Pancreas (tissue), 10 donors: ENCODE results near the gene CEACAM1. TPM values are rescaled to one million over a fixed set of nuclear protein-coding genes. Genes with fewer than 3 reads are reported as not detected.

Experiments used
- ATAC-seq, 4 donors: fragments of 200-7000 bp; cut with Tn5 transposase; one replicate each; pipeline versions ENCODE4 v1.8.0 to v1.9.1; 2020; ENCODE audit warnings: mild to moderate bottlenecking in 4 of 4, moderate library complexity in 4 of 4
- DNase-seq, 6 donors: peaks; one replicate each; pipeline ENCODE4 v3.0.0-alpha.2; 2020
- FAIRE-seq: peaks from 2 replicates; lab custom pipeline; 2012; peaks lifted over from hg19 to GRCh38; lab: Jason Lieb, UNC
- H3K27ac ChIP-seq, 4 donors: fragments of 200-600 bp; sonication (generic); 1 replicate in 3 of 4; 2 replicates in 1 of 4; pipeline versions ENCODE4 v1.5.0 to v1.8.0; 2020
- H3K27me3 ChIP-seq, 4 donors: fragments of 200-600 bp; one replicate each; pipeline ENCODE4 v1.8.0; 2021
- H3K36me3 ChIP-seq, 3 donors: fragments of 200-600 bp; sonication (generic) in 1 of 3; one replicate each; pipeline versions ENCODE4 v1.5.0 to v1.8.0; 2020 to 2021
- H3K4me1 ChIP-seq, 3 donors: fragments of 200-600 bp; one replicate each; pipeline ENCODE4 v1.8.0; 2021
- H3K4me3 ChIP-seq, 4 donors: fragments of 200-600 bp; sonication (generic) in 2 of 4; one replicate each; pipeline versions ENCODE4 v1.5.0 to v1.8.0; 2020 to 2021
- H3K9me3 ChIP-seq, 4 donors: fragments of 200-600 bp; one replicate each; pipeline ENCODE4 v1.8.0; 2021
- WGBS, 2 donors: extraction: QIAGEN DNeasy Blood & Tissue Kit; methylation state at CpG; one replicate each; pipeline ENCODE4 v1.1.7; 2013; 5-methylcytosine and 5-hydroxymethylcytosine counted together
- intact Hi-C, 3 donors: fragments of 100-400 bp; cut with DNase I; formaldehyde crosslinking; loops; one replicate each; pipeline versions ENCODE4 v1.11.1 to v1.14.2; 2022
- polyA plus RNA-seq, 2 donors: library from polyadenylated mRNA; stranded (reverse); fragments of 200-250 nt; gene quantifications; one replicate each; pipeline ENCODE4 v1.2.3, GENCODE V29; 2013
- total RNA-seq, 6 donors: library from RNA; stranded (reverse); fragmentation: NEBNext Ultra II Directional in 4 of 6; extraction: Animal tissue kit (Norgen Biotek cat#: 25700) in 4 of 6; gene quantifications; one replicate each; pipeline versions ENCODE4 v1.2.1 to v1.2.4, GENCODE V29; 2021 to 2023
- TF ChIP-seq, protein P1 (sequence below), 4 donors: fragments of 200-600 bp; sonication (generic) in 3 of 4; IDR thresholded peaks; one replicate each; pipeline versions ENCODE4 v1.5.0 to v1.8.0; 2021; ENCODE audit warnings: antibody characterized with exemption in 4 of 4
- donor health status: healthy with polysubstance abuse.
- donor health status: DM: no; HTN: no; CAD: no; lungs with moderate emphysema.
- donor health status: DM: no; HTN: no; CAD: no.
- donor health status: control.
- donor health status: control.
- donor health status: Bipolar disorder and iron deficiency.
- donor health status: DM: yes; HTN: yes; CAD: no.
- donor health status: DM: no; HTN: no; CAD: no.
- donor health status: DM: no; HTN: no; CAD: no.
- donor health status: DM: yes; HTN: yes; CAD: no.

CEACAM1 gene
- total and polyA plus RNA-seq, 8 donors = 1.3 to 7.2 (median 1.9) TPM

GRCh38 chr19:42512743-42513304 is 15.5 kb downstream of the CEACAM1 start:
- no peaks in the 10 kb centered on the region for H3K36me3 ChIP-seq
- H3K4me3 ChIP-seq = no peak overlapping the region
- ATAC-seq (no peak), FAIRE-seq (no peak), DNase-seq (no peak)
- H3K27me3 ChIP-seq = no peaks in the 10 kb centered on the region
- no peaks in the 10 kb centered on the region for H3K4me1 ChIP-seq
- WGBS, 2 donors = 82 to 87% methylated on average over 10 of the region's 10 CpGs
- no peak overlapping the region for H3K27ac ChIP-seq
- TF ChIP-seq, protein P1, sequence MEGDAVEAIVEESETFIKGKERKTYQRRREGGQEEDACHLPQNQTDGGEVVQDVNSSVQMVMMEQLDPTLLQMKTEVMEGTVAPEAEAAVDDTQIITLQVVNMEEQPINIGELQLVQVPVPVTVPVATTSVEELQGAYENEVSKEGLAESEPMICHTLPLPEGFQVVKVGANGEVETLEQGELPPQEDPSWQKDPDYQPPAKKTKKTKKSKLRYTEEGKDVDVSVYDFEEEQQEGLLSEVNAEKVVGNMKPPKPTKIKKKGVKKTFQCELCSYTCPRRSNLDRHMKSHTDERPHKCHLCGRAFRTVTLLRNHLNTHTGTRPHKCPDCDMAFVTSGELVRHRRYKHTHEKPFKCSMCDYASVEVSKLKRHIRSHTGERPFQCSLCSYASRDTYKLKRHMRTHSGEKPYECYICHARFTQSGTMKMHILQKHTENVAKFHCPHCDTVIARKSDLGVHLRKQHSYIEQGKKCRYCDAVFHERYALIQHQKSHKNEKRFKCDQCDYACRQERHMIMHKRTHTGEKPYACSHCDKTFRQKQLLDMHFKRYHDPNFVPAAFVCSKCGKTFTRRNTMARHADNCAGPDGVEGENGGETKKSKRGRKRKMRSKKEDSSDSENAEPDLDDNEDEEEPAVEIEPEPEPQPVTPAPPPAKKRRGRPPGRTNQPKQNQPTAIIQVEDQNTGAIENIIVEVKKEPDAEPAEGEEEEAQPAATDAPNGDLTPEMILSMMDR (IDR thresholded peaks at IDR 0.05) = no peak
- intact Hi-C loops = no loop called here
- no peaks in the 10 kb centered on the region for H3K9me3 ChIP-seq

DNA sequence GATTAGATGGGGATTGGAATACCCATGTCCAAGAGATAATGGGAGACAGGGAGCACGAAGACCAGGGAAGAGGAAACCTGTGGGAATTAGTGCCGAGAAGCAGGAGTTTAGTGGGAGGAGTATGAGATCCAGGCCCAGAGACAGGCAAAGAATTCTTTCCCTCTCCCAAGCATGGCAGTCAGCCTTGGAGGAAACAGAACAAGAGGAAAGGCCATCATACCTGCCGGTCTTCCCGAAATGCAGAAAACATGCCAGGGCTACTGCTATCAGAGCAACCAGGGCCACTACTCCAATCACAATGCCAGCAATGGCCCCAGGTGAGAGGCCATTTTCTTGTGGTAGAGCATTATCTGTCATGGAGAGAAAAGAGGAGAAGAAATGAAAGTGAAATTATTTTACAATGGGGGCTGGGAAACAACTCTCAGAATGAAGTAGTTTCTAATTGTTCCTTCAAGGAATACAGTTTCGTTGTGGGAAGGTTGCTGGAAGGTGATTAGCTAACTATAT is 16.1 kb downstream of the CEACAM1 start:
- DNase-seq (no peak), FAIRE-seq (no peak), ATAC-seq (no peak)
- Histone ChIP-seq H3K27me3 (no peaks in the 10 kb centered on the region), H3K27ac (no peak overlapping the region), H3K4me3 (no peak overlapping the region), H3K4me1 (no peaks in the 10 kb centered on the region), H3K36me3 (no peaks in the 10 kb centered on the region), H3K9me3 (no peaks in the 10 kb centered on the region)
- 88 to 89% methylated on average over 5 of the region's 5 CpGs for WGBS, 2 donors
- TF ChIP-seq, protein P1 (IDR thresholded peaks at IDR 0.05) = no peak
- intact Hi-C loops = no loop called here

GRCh38 chr19:42511340-42511739 is 16.9 kb downstream of the CEACAM1 start:
- no peaks in the 10 kb centered on the region for H3K27me3 ChIP-seq
- intact Hi-C loops = no loop called here
- TF ChIP-seq, protein P1 (IDR thresholded peaks at IDR 0.05) = no peak
- DNase-seq = no peak
- no peak overlapping the region for H3K4me3 ChIP-seq
- H3K9me3 ChIP-seq = no peaks in the 10 kb centered on the region
- no peak for ATAC-seq
- no peaks in the 10 kb centered on the region for H3K36me3 ChIP-seq
- no peaks in the 10 kb centered on the region for H3K4me1 ChIP-seq
- no peak overlapping the region for H3K27ac ChIP-seq
- no peak for FAIRE-seq
- 91 to 95% methylated on average over 4 of the region's 4 CpGs for WGBS, 2 donors

GRCh38 chr19:42508892-42509444 is 19.3 kb downstream of the CEACAM1 start:
- Histone ChIP-seq H3K27me3 (no peaks in the 10 kb centered on the region), H3K4me3 (no peak overlapping the region), H3K36me3 (no peaks in the 10 kb centered on the region), H3K4me1 (no peaks in the 10 kb centered on the region), H3K9me3 (no peaks in the 10 kb centered on the region), H3K27ac (no peak overlapping the region)
- no peak for DNase-seq
- intact Hi-C loops = no loop called here
- no peak for FAIRE-seq
- no peak for ATAC-seq
- TF ChIP-seq, protein P1 (IDR thresholded peaks at IDR 0.05) = no peak

DNA sequence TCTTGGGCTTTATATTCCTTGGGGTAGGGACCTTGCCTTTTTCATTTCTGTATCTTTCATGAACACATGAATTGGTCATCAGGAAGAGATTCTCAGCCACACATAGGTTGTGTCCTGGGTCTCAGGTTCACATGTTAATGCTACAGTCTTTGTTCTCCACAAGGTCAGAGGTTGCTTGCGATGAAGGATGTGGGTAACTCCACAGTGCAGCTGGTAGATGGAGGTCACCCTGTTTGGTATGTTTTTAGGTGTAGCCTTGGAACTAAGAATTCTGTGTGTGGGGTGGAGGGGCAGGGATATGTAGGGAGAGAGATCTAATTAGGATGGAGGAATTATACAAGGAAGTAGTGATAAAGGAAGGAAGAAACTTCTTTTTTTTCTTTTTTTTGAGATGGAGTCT is 23.2 kb downstream of the CEACAM1 start:
- WGBS, 2 donors = 87 to 97% methylated on average over 1 of the region's 1 CpG
- H3K4me3 ChIP-seq = no peak overlapping the region
- DNase-seq = no peak
- no peaks in the 10 kb centered on the region for H3K27me3 ChIP-seq
- FAIRE-seq = no peak
- no peaks in the 10 kb centered on the region for H3K9me3 ChIP-seq
- TF ChIP-seq, protein P1 (IDR thresholded peaks at IDR 0.05) = no peak
- H3K27ac ChIP-seq = no peak overlapping the region
- intact Hi-C loops = no loop called here
- H3K36me3 ChIP-seq = no peaks in the 10 kb centered on the region
- no peaks in the 10 kb centered on the region for H3K4me1 ChIP-seq
- ATAC-seq = no peak
